ENCODE measurements around the gene GPRC5C. TPM values are rescaled to one million over a fixed set of nuclear protein-coding genes. Genes with fewer than 3 reads are reported as not detected.

The GPRC5C gene
- polyA plus RNA-seq (10.8 and 12.8 TPM in 2 replicates), polyA minus RNA-seq (7.5 and 8.1 TPM in 2 replicates)

DNA sequence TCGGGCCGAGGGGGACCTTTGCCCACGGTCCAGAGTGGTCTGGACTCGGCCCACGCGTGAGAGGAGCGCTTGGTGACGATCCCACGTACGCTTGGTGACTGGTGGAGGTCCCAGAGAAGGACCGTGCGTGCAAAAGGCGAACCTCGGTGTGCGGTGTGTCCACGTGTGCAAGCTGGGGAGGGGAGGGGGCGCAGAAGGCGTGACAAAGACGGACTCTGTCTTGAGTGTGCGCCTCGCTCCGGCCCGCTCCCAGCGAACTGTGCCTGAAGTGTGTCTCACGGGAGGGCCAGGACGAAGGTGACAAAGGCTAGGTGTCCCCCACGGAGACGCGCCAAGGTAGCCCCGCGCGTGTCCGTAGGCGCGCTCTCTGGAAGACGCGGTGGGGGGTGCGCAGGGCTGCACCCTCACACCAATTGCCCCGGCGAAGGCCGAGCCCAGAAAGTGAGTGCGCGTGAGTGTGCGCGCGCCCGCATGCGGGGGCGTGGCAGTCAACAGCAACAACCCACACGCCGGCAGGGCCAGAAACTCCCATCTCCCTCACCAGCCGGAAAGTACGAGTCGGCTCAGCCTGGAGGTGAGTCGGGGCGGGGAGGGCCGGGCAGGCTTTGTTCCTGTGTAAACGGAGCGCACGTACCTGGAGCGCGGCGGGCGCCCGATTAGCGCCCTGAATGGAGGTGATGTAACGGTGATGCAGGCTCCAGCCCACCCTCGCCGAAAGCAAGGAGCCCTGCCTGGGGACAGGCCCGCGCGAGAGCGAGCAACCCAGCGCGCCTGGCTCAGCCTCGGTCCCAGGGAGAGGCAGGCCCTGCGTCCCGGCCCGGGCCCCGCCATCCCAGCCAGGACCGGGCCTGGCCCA is at the start of gene GPRC5C:
Gene GPRC5C, plus strand, starts transcription at position 521 of the 856 bp plus-strand sequence. CDS start 7,689 bp downstream, outside the sequence.
- Histone ChIP-seq H4K20me1 (ENCODE audit: insufficient read depth) (no peaks in the 10 kb centered on the region), H2AFZ (ENCODE audit: low read depth, low read length) (peak within 1 kb of the TSS; percentile 73), H3K36me3 (ENCODE audit: insufficient read depth, low read length) (no peaks in the 10 kb centered on the region), H3K9me2 (ENCODE audit: insufficient read depth, low read length) (no peaks in the 10 kb centered on the region), H3K9ac (ENCODE audit: low read length) (peak within 1 kb of the TSS; percentile 68), H3K27ac (ENCODE audit: low read length) (no peak within 1 kb of the TSS), H3K4me2 (ENCODE audit: low read length) (peak within 1 kb of the TSS; percentile 83), H3K9me3 (ENCODE audit: low read length) (no peaks in the 10 kb centered on the region), H3K27me3 (ENCODE audit: insufficient read depth, low read depth, low read length) (peaks cover 43% of the 10 kb centered on the region), H3F3A (ENCODE audit: insufficient read depth, low read length, poor library complexity, severe bottlenecking) (no peaks in the 10 kb centered on the region), H3K79me2 (replicated peaks; ENCODE audit: insufficient read depth, low read length) (no peaks in the 10 kb centered on the region), H3K4me3 (ENCODE audit: low read length) (peak within 1 kb of the TSS; percentile 83)
- TF ChIP-seq SMC3 (conservative IDR thresholded peaks at IDR 0.05; ENCODE audit: poor library complexity) (no peak), REST (IDR thresholded peaks at IDR 0.05; ENCODE audit: borderline replicate concordance) (peak; percentile 31), POLR2AphosphoS5 (IDR thresholded peaks at IDR 0.05) (peak; percentile 71), MXI1 (conservative IDR thresholded peaks at IDR 0.05; ENCODE audit: poor library complexity, severe bottlenecking) (peak; percentile 53), TAF1 (IDR thresholded peaks at IDR 0.05; ENCODE audit: low read depth) (peak; percentile 32), RAD21 (conservative IDR thresholded peaks at IDR 0.05) (peak; percentile 14)
- TF ChIP-seq, protein P1, sequence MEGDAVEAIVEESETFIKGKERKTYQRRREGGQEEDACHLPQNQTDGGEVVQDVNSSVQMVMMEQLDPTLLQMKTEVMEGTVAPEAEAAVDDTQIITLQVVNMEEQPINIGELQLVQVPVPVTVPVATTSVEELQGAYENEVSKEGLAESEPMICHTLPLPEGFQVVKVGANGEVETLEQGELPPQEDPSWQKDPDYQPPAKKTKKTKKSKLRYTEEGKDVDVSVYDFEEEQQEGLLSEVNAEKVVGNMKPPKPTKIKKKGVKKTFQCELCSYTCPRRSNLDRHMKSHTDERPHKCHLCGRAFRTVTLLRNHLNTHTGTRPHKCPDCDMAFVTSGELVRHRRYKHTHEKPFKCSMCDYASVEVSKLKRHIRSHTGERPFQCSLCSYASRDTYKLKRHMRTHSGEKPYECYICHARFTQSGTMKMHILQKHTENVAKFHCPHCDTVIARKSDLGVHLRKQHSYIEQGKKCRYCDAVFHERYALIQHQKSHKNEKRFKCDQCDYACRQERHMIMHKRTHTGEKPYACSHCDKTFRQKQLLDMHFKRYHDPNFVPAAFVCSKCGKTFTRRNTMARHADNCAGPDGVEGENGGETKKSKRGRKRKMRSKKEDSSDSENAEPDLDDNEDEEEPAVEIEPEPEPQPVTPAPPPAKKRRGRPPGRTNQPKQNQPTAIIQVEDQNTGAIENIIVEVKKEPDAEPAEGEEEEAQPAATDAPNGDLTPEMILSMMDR (IDR thresholded peaks at IDR 0.05; ENCODE audit: poor library complexity, severe bottlenecking): no peak

DNA sequence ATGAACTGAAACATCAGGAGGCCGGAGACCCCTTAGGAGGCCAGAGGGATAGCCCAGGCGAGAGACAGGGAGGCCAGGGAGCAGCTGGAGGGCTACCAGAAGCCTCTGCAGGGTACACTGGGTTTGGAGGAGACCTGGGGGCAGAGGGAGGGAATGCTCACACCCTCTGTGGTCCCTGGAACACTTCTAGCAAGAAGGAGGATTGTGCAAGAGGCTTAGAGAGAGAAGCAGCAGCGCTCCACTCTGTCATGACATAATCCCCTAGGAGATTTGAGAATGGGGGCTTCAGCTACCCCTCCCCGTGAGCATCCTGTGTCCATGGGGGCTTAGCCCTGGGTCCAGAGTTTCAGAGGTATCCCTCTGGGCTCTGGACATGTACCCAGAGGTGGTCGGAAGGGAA is 48.7 kb upstream of the GPRC5C start:
- Histone ChIP-seq H3F3A (ENCODE audit: insufficient read depth, low read length, poor library complexity, severe bottlenecking) (no peaks in the 10 kb centered on the region), H3K27me3 (ENCODE audit: insufficient read depth, low read depth, low read length) (no peaks in the 10 kb centered on the region), H3K9me3 (ENCODE audit: low read length) (no peaks in the 10 kb centered on the region), H3K4me3 (ENCODE audit: low read length) (no peak overlapping the region), H2AFZ (ENCODE audit: low read depth, low read length) (no peak overlapping the region), H3K9me2 (ENCODE audit: insufficient read depth, low read length) (no peaks in the 10 kb centered on the region), H4K20me1 (ENCODE audit: insufficient read depth) (no peaks in the 10 kb centered on the region), H3K4me2 (ENCODE audit: low read length) (no peak overlapping the region), H3K27ac (ENCODE audit: low read length) (no peak overlapping the region), H3K79me2 (replicated peaks; ENCODE audit: insufficient read depth, low read length) (no peaks in the 10 kb centered on the region), H3K9ac (ENCODE audit: low read length) (no peak overlapping the region), H3K36me3 (ENCODE audit: insufficient read depth, low read length) (no peaks in the 10 kb centered on the region)
- TF ChIP-seq POLR2AphosphoS5 (IDR thresholded peaks at IDR 0.05) (no peak), EP300 (conservative IDR thresholded peaks at IDR 0.05; ENCODE audit: poor library complexity, severe bottlenecking) (no peak), RAD21 (conservative IDR thresholded peaks at IDR 0.05) (no peak), TAF1 (IDR thresholded peaks at IDR 0.05; ENCODE audit: low read depth) (no peak), SMC3 (conservative IDR thresholded peaks at IDR 0.05; ENCODE audit: poor library complexity) (no peak), EZH2 (IDR thresholded peaks at IDR 0.05; ENCODE audit: borderline replicate concordance, insufficient read depth, low read length, poor library complexity, severe bottlenecking) (no peak), MXI1 (conservative IDR thresholded peaks at IDR 0.05; ENCODE audit: poor library complexity, severe bottlenecking) (no peak)
- TF ChIP-seq, protein P1 (IDR thresholded peaks at IDR 0.05; ENCODE audit: poor library complexity, severe bottlenecking): no peak

All from neural cell (in vitro differentiated cells).